AG08395 (cell line): ENCODE results near the gene NANOGP8.
"Not testable (repeated sequence)": the region's sequence is repeated elsewhere in the genome, so short reads cannot be mapped to it uniquely, and the experiment has no call there.

ENCODE experiments used
- DNase-seq: peaks from one replicate; pipeline ENCODE4 v3.0.0; 2012; ENCODE audit warnings: mixed read lengths, low spot score

The NANOGP8 gene

GRCh38 chr15:35092846-35093245, 7.8 kb upstream of the NANOGP8 start:
- no peak for DNase-seq

- DNase-seq, result no peak
Measured at GRCh38 chr15:35092311-35092710, 7.2 kb upstream of the NANOGP8 start.

GRCh38 chr15:35090104-35090807, 5.2 kb upstream of the NANOGP8 start:
- no peak for DNase-seq

- DNase-seq, result no peak
Measured at GRCh38 chr15:35089551-35089950, 4.5 kb upstream of the NANOGP8 start.

GRCh38 chr15:35088329-35088728, 3.2 kb upstream of the NANOGP8 start:
- no peak for DNase-seq

- DNase-seq, result no peak
Measured at GRCh38 chr15:35087759-35088158, 2.7 kb upstream of the NANOGP8 start.

- not testable (repeated sequence) for DNase-seq
Measured at GRCh38 chr15:35082371-35083348, 2.4 kb downstream of the NANOGP8 start.

- not testable (repeated sequence) for DNase-seq
Measured at GRCh38 chr15:35081626-35082365, 3.3 kb downstream of the NANOGP8 start.

- DNase-seq, result no peak
Measured at GRCh38 chr15:35080226-35080625, 4.9 kb downstream of the NANOGP8 start.

- peak; percentile 70 for DNase-seq
Measured at GRCh38 chr15:35078221-35078915, 6.7 kb downstream of the NANOGP8 start.

GRCh38 chr15:35071106-35071505, 14.0 kb downstream of the NANOGP8 start:
- DNase-seq, result no peak

GRCh38 chr15:35068846-35069475, 16.1 kb downstream of the NANOGP8 start:
- no peak for DNase-seq

- no peak for DNase-seq
Measured at GRCh38 chr15:35067496-35068347, 17.4 kb downstream of the NANOGP8 start.

GRCh38 chr15:35066094-35066493, 19.0 kb downstream of the NANOGP8 start:
- DNase-seq, result no peak

- no peak for DNase-seq
Measured at GRCh38 chr15:35064576-35065190, 20.4 kb downstream of the NANOGP8 start.

GRCh38 chr15:35062738-35063099, 22.4 kb downstream of the NANOGP8 start:
- DNase-seq, result no peak

- DNase-seq, result no peak
Measured at GRCh38 chr15:35061825-35062737, 23.0 kb downstream of the NANOGP8 start.

- no peak for DNase-seq
Measured at GRCh38 chr15:35061161-35061824, 23.8 kb downstream of the NANOGP8 start.
